Measurements from ENCODE around the gene RNLS.

RNLS gene

DNA sequence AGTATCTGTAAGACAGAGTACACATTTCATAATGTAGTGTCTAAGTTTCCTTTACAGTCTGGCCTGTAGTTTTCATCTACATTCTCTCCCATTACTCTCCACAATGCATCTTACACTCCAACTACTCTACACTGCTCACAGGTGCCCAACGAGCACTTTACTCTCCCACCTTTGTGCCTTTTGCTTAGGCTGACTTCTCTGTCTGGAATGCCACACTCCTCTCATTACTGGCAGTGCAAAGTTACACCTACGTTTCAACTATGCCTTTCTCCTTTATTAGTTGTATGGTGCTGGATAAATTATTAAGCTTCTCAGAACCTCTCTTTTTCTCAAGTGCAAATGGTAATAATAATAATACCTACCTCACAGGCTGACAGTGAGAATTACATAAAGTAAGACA, 70.5 kb downstream of the RNLS start:
- H3K4me3 ChIP-seq (ENCODE audit: low read depth, low read length) = no peak overlapping the region
- TF ChIP-seq, protein P1, sequence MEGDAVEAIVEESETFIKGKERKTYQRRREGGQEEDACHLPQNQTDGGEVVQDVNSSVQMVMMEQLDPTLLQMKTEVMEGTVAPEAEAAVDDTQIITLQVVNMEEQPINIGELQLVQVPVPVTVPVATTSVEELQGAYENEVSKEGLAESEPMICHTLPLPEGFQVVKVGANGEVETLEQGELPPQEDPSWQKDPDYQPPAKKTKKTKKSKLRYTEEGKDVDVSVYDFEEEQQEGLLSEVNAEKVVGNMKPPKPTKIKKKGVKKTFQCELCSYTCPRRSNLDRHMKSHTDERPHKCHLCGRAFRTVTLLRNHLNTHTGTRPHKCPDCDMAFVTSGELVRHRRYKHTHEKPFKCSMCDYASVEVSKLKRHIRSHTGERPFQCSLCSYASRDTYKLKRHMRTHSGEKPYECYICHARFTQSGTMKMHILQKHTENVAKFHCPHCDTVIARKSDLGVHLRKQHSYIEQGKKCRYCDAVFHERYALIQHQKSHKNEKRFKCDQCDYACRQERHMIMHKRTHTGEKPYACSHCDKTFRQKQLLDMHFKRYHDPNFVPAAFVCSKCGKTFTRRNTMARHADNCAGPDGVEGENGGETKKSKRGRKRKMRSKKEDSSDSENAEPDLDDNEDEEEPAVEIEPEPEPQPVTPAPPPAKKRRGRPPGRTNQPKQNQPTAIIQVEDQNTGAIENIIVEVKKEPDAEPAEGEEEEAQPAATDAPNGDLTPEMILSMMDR (IDR thresholded peaks at IDR 0.05; ENCODE audit: borderline replicate concordance, insufficient read depth, low read depth, low read length) = no peak

GRCh38 chr10:88508796-88509195, 74.3 kb downstream of the RNLS start:
- H3K4me3 ChIP-seq (ENCODE audit: low read depth, low read length) = no peak overlapping the region
- TF ChIP-seq, protein P1 (IDR thresholded peaks at IDR 0.05; ENCODE audit: borderline replicate concordance, insufficient read depth, low read depth, low read length) = no peak

DNA sequence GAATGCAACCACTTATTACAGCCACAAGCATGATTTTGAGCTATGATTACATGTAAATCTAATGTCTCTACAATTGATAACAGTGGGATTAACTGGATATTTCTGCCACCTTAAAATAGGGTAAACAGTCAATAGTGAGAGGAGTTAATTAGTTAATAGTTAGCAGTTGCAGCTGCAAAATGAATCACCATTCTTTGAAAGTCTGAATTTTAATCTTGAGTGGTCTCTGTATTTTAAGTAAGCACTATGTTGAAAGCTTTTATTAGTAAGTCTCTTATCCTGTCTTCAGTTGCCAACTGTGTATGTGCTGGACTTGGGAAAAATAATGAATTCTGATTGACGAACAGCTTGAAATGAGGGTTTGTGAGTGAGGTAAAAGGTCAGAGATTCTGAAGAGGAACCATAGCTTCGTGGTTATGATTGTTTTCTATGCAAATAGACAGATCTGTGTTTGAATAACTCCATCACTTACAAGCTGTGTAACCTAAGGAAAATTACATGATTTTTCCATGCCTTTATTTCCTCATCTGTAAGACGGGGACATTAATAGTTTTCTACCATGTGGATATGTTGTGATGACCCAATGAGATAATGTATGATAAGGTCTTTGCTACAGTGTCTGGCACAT, 75.2 kb downstream of the RNLS start:
- no peak overlapping the region for H3K4me3 ChIP-seq (ENCODE audit: low read depth, low read length)

DNA sequence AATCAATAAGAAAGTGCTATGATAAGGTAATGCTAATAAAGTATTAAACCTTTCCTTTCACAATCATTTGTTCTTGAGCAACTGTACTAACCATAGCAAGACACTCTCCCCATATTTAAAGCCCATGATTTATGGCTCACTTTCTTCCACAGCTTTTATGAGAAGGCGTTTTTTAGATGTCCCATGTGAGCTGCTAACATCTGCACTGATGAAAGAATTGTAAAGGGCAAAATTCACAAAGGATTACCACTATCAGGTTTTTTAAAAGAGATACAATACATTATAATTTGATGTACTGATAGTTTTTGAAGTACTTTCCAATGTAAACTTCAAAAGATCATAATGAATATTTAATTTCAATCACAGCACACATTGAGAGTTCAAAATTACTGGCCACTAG, 75.7 kb downstream of the RNLS start:
- H3K4me3 ChIP-seq (ENCODE audit: low read depth, low read length) = no peak overlapping the region
- TF ChIP-seq, protein P1 (IDR thresholded peaks at IDR 0.05; ENCODE audit: borderline replicate concordance, insufficient read depth, low read depth, low read length) = no peak

More for the DNA sequence above, 75.2 kb downstream of the RNLS start:
- TF ChIP-seq, protein P1 (IDR thresholded peaks at IDR 0.05; ENCODE audit: borderline replicate concordance, insufficient read depth, low read depth, low read length) = no peak

DNA sequence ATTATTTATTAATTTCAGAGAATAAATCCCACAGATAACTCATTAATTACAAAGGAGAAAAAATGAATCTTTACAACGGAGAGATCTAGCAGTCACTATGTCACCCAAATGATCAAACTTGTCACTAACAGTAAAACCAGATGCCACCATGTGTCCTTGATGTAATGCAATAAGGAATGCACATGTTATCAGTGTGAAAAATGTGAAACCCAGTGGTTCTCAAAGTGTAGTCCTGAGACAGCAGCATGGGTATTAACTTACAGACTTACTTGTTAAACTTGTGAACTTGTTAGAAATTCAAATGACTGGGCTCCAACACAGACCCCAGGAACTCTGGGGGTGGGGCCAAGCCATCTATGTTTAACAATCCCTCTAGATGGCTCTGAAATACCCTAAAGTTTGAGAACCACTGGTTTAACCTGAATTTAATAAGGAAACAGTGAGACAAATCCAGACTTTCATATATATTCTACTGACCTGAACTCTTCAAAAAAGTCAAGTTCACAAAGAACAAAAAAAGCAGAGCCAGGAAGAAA, 77.4 kb downstream of the RNLS start:
- H3K4me3 ChIP-seq (ENCODE audit: low read depth, low read length) = no peak overlapping the region

GRCh38 chr10:88505265-88505664, 77.9 kb downstream of the RNLS start:
- TF ChIP-seq, protein P1 (IDR thresholded peaks at IDR 0.05; ENCODE audit: borderline replicate concordance, insufficient read depth, low read depth, low read length) = no peak
- H3K4me3 ChIP-seq (ENCODE audit: low read depth, low read length) = no peak overlapping the region

More for the DNA sequence above, 77.4 kb downstream of the RNLS start:
- TF ChIP-seq, protein P1 (IDR thresholded peaks at IDR 0.05; ENCODE audit: borderline replicate concordance, insufficient read depth, low read depth, low read length) = no peak

- TF ChIP-seq, protein P1 (IDR thresholded peaks at IDR 0.05; ENCODE audit: borderline replicate concordance, insufficient read depth, low read depth, low read length) = no peak
- H3K4me3 ChIP-seq (ENCODE audit: low read depth, low read length) = no peak overlapping the region
Measured at GRCh38 chr10:88500656-88501055, 82.5 kb downstream of the RNLS start.
